22Rv1 (cell line): ENCODE results near the gene POU4F3.

ENCODE experiments used
- CTCF ChIP-seq: fragments of 450-650 bp; IDR thresholded peaks from 2 replicates; pipeline ENCODE4 v1.5.1; 2017; ENCODE audit warnings: mild to moderate bottlenecking
- ZFX ChIP-seq: fragments of 450-650 bp; IDR thresholded peaks from 2 replicates; pipeline ENCODE4 v1.6.1; 2017; ENCODE audit warnings: antibody characterized with exemption, borderline replicate concordance

GRCh38 chr5:146365618-146366017 lies 27.0 kb downstream of the POU4F3 start:
- TF ChIP-seq CTCF (no peak), ZFX (no peak)
